Measurements from ENCODE around the gene PHKA2.

- TF ChIP-seq FOXK2 (IDR thresholded peaks at IDR 0.05) = no peak
- no peak for TF ChIP-seq LEF1 (IDR thresholded peaks at IDR 0.05; ENCODE audit: borderline replicate concordance)
Observed at GRCh38 chrX:18906286-18906685, 77.6 kb downstream of the PHKA2 start.
